ENCODE data around the gene RNF224.

RNF224 gene

DNA sequence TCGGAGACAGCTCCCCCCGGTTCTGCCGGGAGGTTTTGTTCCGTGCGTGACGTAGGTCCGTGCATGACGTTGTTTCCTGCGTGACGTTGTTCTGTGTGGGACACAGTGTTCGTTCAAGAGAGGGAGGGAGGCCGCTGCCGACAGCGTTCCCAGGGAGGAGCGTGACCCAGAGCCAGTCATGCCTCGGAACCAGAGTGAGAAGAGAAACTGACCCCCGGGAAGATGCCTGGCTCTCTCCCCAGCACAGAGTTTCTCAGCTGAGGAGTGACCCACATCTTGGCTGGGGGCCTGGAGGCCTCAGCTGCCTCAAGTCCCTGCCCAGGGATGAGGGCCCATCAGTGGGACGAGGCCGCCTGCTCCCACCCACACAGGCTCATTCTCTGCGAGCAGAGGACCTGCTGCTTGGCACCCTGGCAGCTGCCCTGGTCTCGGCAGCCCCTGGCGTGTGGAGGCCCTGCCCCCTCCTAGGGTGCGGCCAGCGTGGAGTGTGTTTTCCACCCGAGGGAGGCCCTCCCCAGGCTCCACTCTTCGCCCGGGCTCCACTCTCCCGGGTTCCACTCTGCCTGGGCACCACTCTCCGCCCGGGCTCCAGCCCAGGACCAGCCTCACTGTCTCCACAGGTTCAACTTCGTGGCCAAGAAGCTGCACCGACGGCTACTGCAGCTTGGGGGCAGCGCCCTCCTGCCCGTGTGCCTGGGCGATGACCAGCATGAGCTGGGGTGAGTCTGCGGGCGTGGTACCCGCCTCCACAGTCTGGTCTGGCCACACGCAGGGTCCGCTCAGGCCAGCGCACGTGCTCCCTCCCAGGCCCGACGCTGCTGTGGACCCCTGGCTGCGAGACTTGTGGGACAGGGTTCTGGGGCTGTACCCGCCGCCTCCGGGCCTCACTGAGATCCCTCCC lies 13.9 kb upstream of the RNF224 start:
- in situ Hi-C loops (cut with MboI; ENCODE audit: low sequenced_read_pairs): no loop called here

DNA sequence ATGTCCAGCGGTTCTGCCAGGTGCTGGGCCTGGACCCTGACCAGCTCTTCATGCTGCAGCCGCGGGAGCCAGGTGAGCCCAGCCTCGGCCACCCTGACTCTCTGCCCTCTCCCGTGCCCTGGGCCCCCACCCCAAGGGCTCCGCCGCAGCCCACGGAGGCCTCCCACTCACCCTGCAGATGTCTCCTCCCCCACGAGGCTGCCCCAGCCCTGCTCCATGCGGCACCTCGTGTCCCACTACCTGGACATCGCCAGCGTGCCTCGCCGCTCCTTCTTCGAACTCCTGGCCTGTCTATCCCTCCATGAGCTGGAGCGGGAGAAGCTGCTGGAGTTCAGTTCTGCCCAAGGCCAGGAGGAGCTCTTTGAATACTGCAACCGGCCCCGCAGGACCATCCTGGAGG lies 12.7 kb upstream of the RNF224 start:
- in situ Hi-C loops (cut with MboI; ENCODE audit: low sequenced_read_pairs): no loop called here

DNA sequence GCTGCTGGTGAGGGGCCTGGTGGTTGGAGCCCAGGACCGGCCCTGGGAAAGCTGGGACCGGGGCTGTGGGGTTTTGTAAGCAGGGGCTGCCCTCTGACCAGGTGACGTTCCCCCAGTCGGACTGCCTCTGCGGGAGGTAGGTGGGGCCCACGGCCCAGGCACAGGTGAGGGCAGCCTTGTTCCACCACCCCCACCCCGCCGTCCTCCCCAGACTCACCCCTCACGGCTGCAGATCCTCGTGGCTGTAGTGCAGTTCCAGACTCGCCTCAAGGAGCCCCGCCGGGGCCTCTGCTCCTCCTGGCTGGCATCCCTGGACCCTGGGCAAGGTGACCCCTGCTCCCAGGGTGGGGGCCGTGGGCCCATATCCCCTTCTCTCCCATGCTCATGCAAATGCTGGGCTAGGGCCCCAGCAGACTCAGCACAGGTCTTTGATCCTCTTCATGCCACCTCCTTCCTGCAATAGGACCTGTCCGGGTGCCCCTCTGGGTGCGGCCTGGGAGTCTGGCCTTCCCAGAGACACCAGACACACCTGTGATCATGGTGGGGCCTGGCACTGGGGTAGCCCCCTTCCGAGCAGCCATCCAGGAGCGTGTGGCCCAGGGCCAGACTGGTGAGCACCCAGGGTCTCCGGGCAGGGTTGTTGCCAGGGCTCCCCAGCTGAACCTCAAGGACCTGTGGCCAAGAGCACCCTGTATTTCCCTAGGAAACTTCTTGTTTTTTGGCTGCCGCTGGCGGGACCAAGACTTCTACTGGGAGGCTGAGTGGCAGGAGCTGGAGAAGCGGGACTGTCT lies 11.9 kb upstream of the RNF224 start:
- in situ Hi-C loops (cut with MboI; ENCODE audit: low sequenced_read_pairs): no loop called here

DNA sequence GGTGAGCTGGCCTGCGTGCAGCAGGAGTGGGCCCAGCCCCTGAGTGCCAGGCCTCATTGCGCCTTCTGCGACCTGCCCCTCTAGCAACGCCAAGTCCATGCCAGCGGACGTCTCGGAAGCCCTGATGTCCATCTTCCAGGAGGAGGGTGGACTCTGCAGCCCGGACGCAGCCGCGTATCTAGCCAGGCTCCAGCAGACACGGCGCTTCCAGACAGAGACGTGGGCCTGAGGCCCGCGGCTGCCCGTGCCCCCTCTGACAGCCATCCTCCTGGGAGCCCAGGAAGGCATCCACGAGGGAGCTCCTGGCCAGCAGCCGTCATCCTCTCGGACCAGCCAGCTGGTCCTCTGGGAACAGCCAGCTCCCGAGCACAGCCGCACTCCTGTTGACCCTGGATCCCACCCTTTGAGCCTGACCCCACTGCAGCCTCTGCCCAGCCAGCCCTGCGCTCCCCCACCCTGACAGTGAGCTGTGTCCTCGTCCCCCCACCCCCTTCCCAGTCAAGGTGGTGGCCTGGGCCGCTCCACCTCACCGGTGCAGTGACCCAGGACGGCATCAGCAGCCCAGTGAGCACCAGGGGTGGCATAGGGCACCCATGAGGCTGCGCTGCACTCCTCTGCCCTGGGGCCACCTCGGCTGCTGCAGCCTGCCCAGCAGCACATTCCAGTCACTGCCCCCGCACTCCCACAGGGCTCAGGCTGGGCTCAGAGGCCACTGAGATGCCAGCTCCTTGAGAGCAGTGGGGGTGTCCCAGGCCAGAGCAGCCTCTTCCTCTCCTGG lies 10.9 kb upstream of the RNF224 start:
- in situ Hi-C loops (cut with MboI; ENCODE audit: low sequenced_read_pairs): no loop called here

DNA sequence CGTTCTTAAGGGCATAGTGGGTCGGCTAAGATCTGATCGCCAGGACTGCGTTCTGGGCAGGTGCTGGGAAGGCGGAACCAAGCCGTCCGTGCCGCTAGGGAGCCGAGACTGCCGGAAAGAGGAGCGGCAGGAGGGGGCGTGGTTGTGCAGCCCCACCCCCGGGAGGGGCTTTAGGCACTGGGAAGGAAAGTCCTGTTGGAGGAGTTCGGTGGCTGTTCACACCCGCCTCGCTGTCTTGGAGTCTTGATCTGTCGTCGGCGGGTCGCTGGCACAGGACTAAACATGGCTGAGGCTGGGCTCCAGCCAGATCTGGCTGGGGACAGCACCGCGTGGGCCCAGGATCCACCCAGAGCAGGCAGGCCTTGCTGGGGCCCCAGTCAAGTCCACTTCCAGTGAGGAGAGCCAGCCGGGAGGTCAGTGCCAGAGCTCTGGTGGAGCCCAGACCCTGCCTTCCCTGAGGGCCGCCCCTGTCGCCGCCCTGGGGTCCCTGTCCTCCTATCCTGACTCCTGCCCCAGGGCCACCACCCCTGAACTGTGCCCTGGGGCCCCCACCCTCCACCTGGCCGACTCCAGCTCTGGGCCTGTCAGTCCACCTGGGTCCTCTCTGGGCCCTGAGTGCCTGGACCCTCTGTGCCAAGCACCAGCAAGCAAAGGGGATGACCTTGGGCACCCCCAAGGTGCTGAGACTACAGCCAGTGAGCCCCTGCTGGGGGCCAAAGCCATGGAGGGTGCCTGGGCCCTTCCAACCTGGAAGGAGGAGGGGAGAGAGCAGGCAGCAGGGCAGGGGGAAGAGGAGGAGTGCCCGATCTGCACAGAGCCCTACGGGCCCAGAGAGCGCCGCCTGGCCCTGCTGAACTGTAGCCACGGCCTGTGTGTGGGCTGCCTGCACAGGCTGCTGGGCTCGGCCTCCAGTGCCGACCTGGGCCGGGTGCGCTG lies 9.8 kb upstream of the RNF224 start:
- in situ Hi-C loops (cut with MboI; ENCODE audit: low sequenced_read_pairs): no loop called here

DNA sequence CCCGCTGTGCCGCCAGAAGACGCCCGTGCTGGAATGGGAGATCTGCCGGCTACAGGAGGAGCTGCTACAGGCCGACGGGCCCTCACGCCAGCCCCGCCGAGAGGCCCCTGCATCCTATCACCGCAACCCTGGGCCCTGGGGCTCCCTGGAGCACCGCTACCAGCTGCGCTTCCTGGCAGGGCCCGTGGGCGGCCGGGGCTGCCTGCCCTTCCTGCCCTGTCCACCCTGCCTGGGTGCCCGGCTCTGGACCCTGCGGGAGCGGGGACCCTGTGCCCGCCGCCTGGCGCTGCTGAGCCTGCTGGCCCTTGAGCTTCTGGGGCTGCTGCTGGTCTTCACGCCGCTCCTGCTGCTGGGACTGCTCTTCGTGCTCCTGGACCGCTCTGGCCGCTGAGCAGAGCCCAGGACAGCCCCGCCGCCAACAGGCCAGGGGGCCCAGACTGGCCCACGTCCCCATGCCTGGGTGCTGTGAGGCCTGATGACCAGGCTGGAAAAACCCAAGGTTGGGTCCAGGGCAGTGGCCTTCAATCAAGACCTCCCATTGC lies 9.0 kb upstream of the RNF224 start:
- in situ Hi-C loops (cut with MboI; ENCODE audit: low sequenced_read_pairs): no loop called here

DNA sequence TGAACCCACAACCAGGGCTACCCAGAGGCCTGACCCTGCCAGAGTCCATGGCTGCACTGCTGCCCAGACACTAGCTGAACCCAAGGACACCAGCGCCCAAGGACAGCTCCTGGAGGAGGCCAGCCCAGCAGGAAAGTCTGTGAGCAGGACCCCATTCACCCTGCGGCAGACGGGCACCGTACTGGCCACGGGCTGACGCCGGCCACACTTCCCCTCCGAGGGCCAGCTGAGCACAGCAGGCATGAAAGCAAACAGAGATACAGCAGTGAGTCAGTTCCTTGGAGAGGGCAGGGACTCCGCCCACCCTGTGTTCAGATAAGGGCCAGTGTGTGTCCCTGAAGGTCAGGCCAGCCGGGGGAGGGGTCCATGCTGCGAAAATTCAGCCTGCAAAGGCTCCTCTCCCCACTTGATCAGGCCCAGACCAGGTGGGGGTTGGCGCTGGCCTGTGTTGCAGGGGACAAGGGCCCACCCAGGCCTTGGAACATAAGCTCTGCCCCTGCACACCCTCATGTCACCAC lies 8.5 kb upstream of the RNF224 start:
- in situ Hi-C loops (cut with MboI; ENCODE audit: low sequenced_read_pairs): no loop called here

DNA sequence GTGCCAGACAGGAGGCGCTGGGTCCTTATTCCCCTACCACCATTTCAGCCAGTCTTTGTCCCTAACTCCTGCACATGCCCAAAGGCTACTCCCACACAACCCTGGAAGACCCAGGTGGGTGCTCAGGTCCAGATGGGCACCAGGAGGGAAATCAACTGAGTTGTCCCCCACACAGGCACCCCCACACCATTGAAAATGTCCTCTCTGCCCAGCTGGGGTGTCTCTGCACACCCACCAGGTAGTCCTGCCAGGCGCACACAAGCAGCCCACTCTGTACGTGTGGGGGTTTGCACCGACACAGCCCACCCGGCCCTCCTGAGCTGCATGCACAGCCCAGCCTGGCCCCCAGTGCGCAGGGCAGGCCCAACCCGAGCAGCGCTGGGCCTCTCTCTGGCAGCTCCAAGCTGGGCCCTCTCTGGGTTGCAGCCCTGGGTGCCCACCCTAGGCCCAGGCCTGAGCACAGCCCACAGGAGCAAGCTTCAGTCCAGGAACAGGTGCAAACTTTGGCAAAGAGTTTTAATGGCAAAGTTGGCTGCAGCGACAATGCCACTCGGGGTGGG lies 7.5 kb upstream of the RNF224 start:
- in situ Hi-C loops (cut with MboI; ENCODE audit: low sequenced_read_pairs): no loop called here

DNA sequence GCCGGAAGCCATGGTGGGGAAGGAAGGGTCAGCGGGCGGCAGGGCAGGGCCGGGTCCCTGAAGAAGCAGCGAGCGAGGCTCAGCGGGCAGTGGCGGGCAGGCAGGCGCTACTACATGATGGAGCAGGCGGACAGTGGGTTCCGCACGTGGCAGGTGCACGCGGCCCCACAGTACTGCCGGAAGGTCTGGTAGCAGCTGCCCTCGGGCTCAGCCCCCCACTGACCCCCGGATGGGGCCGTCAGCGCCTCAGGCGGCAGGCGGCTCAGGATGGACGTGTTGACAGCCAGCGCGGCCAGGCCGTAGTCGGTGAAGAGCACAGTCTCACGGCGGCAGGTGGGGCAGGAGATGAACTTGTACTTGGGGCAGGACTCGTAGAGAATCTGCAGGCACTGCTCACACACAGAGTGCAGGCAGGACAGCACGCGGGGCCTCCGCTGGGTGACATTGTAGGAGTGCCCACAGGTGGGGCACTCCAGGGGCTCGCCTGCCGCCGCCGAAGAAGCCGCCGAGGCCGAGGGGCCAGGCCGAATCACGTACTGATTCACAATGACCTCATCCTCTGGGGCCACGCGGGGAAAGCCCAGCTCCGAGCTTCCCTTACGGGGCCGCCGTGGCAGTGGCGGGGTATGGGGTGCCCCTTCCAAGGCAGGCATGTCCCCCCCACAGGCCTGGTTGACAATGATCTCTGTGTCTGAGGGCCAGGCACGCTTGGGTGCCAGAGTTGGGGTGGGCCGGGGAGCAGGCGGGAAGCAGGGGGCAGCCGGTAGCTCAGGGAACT lies 6.8 kb upstream of the RNF224 start:
- in situ Hi-C loops (cut with MboI; ENCODE audit: low sequenced_read_pairs): no loop called here

DNA sequence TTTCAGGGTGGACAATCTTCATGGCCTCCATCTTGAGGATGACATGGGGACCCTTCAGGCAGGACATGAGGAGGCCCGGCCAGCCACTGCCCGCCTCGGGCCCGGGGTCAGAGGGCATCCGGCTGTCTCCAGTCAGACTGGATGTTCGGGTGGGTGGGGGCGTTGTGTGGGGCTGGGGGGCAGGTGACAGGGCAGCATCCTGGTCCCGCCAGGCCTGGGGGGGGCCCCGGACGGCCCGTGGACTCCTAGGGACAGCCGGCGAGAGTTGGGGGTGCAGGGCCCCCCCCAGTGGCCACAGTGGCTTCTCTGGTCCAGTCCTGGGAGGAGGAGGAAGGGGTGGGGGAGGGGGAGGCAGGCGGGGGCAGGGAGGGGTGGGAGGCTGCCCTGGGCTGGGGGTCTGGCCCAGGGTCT lies 6.2 kb upstream of the RNF224 start:
- in situ Hi-C loops (cut with MboI; ENCODE audit: low sequenced_read_pairs): no loop called here

DNA sequence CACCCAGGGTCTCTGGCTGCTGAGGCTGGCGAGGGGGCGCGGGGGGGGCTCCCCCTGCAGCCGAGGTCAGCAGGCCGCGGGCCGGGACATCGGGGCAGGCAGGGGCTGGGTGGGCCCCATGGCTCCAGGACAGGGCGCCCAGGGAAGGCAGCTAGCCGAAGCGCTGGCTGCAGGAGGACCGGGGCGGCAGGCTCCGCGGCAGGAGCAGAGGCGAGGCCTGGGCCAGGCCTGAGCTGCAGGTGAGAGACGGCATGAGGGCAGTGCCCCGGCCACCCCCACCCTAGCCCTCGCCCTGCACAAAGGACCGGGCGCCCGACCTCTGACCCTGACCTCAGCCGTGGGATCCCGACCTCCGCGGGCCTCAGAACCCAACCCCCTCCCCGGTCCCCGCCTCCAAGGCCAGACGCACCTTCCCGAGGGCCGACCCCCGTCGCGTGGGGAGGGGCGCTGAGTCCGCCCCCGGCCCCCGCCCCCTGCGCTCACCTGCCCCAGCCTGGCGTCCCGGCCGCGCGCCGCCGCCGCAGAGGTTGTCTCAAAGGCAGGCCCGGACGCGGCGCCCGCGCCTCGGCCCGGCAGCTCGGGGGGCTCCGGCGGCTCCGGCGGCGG lies 5.7 kb upstream of the RNF224 start:
- in situ Hi-C loops (cut with MboI; ENCODE audit: low sequenced_read_pairs): no loop called here

DNA sequence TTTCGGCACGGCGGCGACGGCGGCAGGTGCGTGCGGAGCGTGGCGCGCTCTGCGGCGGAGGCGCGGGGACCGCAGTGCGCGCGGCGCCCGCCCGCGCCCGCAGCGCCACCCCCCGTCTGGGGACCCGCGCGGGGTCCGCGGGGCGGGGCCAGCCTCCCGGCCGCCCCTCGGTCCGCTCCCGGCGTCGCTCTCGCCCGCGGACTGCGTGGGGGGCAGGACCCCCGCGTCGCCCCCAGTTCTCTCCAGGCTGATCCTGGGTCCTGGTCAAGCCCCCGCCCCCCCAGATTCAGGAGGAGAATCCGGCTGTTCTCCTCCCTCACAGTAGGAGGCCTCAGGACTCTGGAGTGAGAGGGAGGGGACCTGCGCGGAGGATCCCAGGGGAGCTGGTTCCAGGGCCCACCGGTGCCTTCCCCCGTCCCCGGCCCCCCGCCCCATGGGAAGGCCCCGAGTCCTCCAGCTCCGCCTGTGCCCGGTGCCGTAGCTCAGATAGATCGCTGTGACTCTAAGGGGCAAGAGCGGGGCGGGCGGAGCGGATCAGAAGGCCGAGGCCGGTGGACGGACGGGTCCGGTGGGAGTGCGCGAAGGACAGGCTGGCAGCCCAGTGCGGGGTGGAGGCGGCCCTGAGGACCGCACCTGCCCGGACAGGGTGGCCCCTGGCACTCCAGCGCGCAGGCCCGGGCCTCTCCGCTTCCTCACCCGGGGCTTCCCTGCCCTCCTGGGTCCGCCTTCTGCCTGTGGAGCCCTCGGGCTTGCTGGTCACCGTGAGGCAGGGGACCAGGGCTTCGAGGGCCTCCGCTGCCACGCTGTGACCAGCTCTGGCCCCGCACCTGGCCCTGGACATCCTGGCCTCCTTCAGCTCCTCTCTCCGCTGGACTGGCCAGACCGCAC lies 4.9 kb upstream of the RNF224 start, which contains the start of gene RNF208:
Gene RNF208, minus strand, starts transcription at position 51 of the 888 bp plus-strand sequence. CDS start 1,028 bp downstream, outside the sequence.
- in situ Hi-C loops (cut with MboI; ENCODE audit: low sequenced_read_pairs): no loop called here

DNA sequence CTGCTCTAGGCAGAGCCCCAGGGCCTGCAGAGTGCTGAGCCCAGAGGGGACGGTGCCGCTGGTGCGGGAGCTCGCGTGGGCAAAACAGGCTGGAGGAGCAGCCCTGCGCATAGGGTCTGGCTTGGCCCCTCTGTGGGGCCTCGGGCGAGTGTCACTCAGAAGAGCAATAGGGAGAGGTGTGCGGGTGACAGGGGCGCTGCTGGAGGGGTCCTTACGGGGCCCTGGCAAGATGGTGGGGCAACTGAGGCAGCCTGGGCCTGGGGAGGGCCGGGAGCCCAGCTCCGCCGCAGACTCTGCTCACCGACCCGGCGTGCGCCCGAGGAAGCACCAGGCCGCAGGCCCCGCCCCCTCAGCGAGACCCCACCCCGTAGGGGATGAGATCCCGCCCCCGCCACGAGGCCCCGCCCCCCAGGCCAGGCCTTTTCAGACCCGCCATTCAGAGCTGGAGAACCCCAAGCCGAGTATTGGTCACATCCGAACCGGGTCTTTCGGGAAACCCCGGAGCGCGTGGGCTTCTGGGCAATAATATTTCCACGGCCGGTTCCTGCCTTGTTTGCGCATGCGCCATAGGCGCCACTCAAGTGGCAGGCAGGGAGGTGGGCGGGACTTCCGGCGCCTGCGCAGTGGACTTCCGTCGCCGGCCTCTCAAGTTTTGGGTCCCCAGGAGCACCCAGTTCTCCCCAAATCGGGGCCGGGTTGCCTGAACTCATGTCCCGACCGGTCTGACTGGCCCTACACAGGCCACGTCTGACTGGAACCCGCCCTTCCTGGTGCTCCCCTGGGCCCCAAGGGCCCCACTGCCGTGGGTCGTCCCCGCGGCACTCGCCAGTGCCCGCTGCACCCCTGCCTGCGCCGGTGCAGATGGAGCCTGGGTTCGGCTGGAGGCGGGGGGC lies 4.0 kb upstream of the RNF224 start:
- in situ Hi-C loops (cut with MboI; ENCODE audit: low sequenced_read_pairs): no loop called here

DNA sequence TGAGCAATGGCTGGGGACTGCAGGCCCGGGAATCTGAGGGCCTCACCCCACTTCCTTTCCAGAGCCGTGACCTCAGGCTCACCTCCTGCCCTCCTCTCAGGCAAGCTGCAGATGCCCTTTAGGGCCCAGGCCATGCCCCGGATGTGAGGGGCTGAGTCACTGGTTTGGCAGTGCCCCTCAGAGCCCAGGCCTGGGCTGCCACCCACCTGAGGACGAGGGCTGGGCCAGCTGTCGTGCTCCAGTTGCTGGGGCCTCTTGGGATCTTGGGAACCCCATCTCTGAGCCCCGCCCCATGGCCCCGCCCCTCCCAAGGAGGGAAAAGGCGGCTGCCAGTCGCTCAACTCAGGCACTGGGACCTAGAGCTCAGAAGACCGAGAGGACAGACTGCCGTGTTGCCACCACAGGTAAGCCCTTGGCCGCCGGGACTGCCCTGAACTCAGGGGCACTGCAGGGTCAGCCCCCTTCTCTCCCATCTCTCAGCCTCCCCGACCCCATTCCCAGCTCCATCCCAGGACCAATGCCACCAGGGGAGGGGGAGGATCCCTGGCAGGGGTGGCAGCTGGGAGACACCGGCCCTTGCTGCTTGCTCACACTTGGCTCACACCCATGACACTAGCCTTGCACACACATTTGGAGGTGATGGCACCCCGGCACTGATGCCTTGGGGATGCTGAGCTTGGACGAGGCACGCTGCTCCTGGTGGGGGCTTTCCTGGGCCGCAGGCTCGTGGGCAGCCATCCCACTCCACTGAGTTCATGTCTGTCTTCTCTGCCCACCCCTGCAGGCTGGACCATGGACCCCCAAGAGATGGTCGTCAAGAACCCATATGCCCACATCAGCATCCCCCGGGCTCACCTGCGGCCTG lies 2.2 kb upstream of the RNF224 start, which contains the start of gene CYSRT1:
Gene CYSRT1, plus strand, starts transcription at position 345 of the 865 bp plus-strand sequence. Its CDS starts 448 bp downstream, at position 793.
- in situ Hi-C loops (cut with MboI; ENCODE audit: low sequenced_read_pairs): no loop called here
